H1 (cell line): ENCODE results near the gene LHFPL3. TPM values are rescaled to one million over a fixed set of nuclear protein-coding genes. Genes with fewer than 3 reads are reported as not detected.
"Not testable (repeated sequence)": the region's sequence is repeated elsewhere in the genome, so short reads cannot be mapped to it uniquely, and the experiment has no call there.

Experiments used
- CTCF ChIA-PET: fragments of 300-600 bp; sonication (Branson Sonifier 250); formaldehyde crosslinking; loops from one replicate; lab custom pipeline; 2021; ENCODE audit not compliant: partially characterized antibody; lab: Charles Lee
- POLR2A ChIA-PET: fragments of 300-600 bp; sonication (Branson Sonifier 250); formaldehyde crosslinking; loops from one replicate; lab custom pipeline; 2021; ENCODE audit warnings: inconsistent platforms; ENCODE audit not compliant: partially characterized antibody; lab: Charles Lee
- DNase-seq, 2 experiments: peaks; one replicate each; pipeline versions ENCODE4 v3.0.0 to v3.0.0-alpha.2; 2010 to 2022; ENCODE audit warnings: low spot score in 2 of 2, low read depth in 1 of 2, mixed read lengths in 1 of 2
- FAIRE-seq: peaks from 2 replicates; lab custom pipeline; 2011; peaks lifted over from hg19 to GRCh38; lab: Jason Lieb, UNC
- H2AFZ ChIP-seq: 2 replicates; pipeline ENCODE4 v1.8.1; 2012; ENCODE audit warnings: low read length, inconsistent platforms
- H2AK5ac ChIP-seq: 2 replicates; pipeline ENCODE4 v1.6.1; 2013; ENCODE audit warnings: low read depth, low read length
- H2BK120ac ChIP-seq: replicated peaks from 2 replicates; pipeline ENCODE3; 2013; ENCODE audit warnings: low read depth, low read length, inconsistent platforms
- H2BK12ac ChIP-seq: 2 replicates; pipeline ENCODE4 v1.6.1; 2013; ENCODE audit warnings: low read depth, low read length
- H2BK15ac ChIP-seq: 2 replicates; pipeline ENCODE4 v1.6.1; 2013; ENCODE audit warnings: low read length
- H2BK20ac ChIP-seq: 2 replicates; pipeline ENCODE4 v1.6.1; 2013; ENCODE audit warnings: low read length
- H2BK5ac ChIP-seq: 2 replicates; pipeline ENCODE4 v1.6.1; 2013; ENCODE audit warnings: low read depth, low read length
- H3K14ac ChIP-seq: 2 replicates; pipeline ENCODE4 v1.6.1; 2013; ENCODE audit warnings: inconsistent platforms; ENCODE audit not compliant: insufficient read length
- H3K18ac ChIP-seq: 2 replicates; pipeline ENCODE4 v1.6.1; 2013; ENCODE audit warnings: low read length; ENCODE audit errors: extremely low read depth
- H3K23ac ChIP-seq: 2 replicates; pipeline ENCODE4 v1.6.1; 2013; ENCODE audit warnings: inconsistent platforms; ENCODE audit not compliant: insufficient read length
- H3K23me2 ChIP-seq: 2 replicates; pipeline ENCODE4 v1.6.1; 2013; ENCODE audit warnings: low read depth, low read length
- H3K27ac ChIP-seq: 2 replicates; pipeline ENCODE4 v1.6.1; 2011; ENCODE audit warnings: low read depth, low read length, inconsistent platforms
- H3K27me3 ChIP-seq, 4 experiments: replicated peaks in 1 of 4; 1 replicate in 1 of 4; 2 replicates in 3 of 4; pipeline versions ENCODE4 v1.6.1 to v1.8.1; 2011 to 2013; ENCODE audit warnings: low read length in 3 of 4, mild to moderate bottlenecking in 3 of 4, inconsistent platforms in 2 of 4, mixed read lengths in 2 of 4, moderate library complexity in 1 of 4; ENCODE audit not compliant: control insufficient read depth in 3 of 4, insufficient read depth in 3 of 4; ENCODE audit errors: extremely low read depth in 1 of 4
- H3K36me3 ChIP-seq, 4 experiments: 2 replicates each; pipeline versions ENCODE4 v1.6.1 to v1.8.1; 2011 to 2013; ENCODE audit warnings: mild to moderate bottlenecking in 4 of 4, low read length in 3 of 4, moderate library complexity in 2 of 4, control low read depth in 1 of 4, inconsistent platforms in 1 of 4; ENCODE audit not compliant: insufficient read depth in 4 of 4, control insufficient read depth in 2 of 4
- H3K4ac ChIP-seq: replicated peaks from 2 replicates; pipeline ENCODE3; 2013; ENCODE audit warnings: low read length, low read depth, mixed read lengths, inconsistent platforms; ENCODE audit not compliant: insufficient read length
- H3K4me1 ChIP-seq, 4 experiments: replicated peaks in 1 of 4; 1 replicate in 1 of 4; 2 replicates in 3 of 4; pipeline versions ENCODE4 v1.6.1 to v1.8.1; 2011 to 2013; ENCODE audit warnings: low read length in 3 of 4, inconsistent platforms in 2 of 4, mixed read lengths in 1 of 4; ENCODE audit not compliant: insufficient read depth in 4 of 4, control insufficient read depth in 3 of 4
- H3K4me2 ChIP-seq, 2 experiments: 2 replicates each; pipeline versions ENCODE4 v1.6.1 to v1.8.1; 2011 to 2013; ENCODE audit warnings: low read depth in 2 of 2, low read length in 2 of 2, control low read depth in 1 of 2, inconsistent platforms in 1 of 2, mild to moderate bottlenecking in 1 of 2; ENCODE audit not compliant: insufficient read depth in 1 of 2
- H3K4me3 ChIP-seq, 4 experiments: fragments of 200-600, 300-600 bp in 1 of 4; sonication (generic), shearing (Covaris generic), sonication (Bioruptor Twin) in 1 of 4; 2 replicates each; pipeline versions ENCODE4 v1.5.1 to v1.8.1; 2011 to 2016; ENCODE audit warnings: low read length in 4 of 4, low read depth in 3 of 4, control low read depth in 2 of 4, inconsistent platforms in 2 of 4, mild to moderate bottlenecking in 2 of 4, mixed read lengths in 1 of 4, moderate library complexity in 1 of 4; ENCODE audit not compliant: insufficient read depth in 2 of 4; ENCODE audit errors: extremely low read depth in 1 of 4
- H3K56ac ChIP-seq: replicated peaks from 2 replicates; pipeline ENCODE3; 2013; ENCODE audit warnings: low read depth, mild to moderate bottlenecking, mixed read lengths, low read length, inconsistent platforms; ENCODE audit not compliant: insufficient read length
- H3K79me1 ChIP-seq: 2 replicates; pipeline ENCODE4 v1.6.1; 2013; ENCODE audit warnings: low read depth, low read length, control low read depth
- H3K79me2 ChIP-seq, 2 experiments: 2 replicates each; pipeline versions ENCODE4 v1.6.1 to v1.8.1; 2012 to 2013; ENCODE audit warnings: low read length in 2 of 2, mild to moderate bottlenecking in 2 of 2, inconsistent platforms in 1 of 2; ENCODE audit not compliant: insufficient read depth in 2 of 2, control insufficient read depth in 1 of 2
- H3K9ac ChIP-seq, 4 experiments: replicated peaks in 1 of 4; 1 replicate in 1 of 4; 2 replicates in 3 of 4; pipeline versions ENCODE4 v1.6.1 to v1.8.1; 2011 to 2013; ENCODE audit warnings: low read depth in 3 of 4, low read length in 3 of 4, control low read depth in 2 of 4, mild to moderate bottlenecking in 2 of 4, moderate library complexity in 2 of 4, inconsistent platforms in 1 of 4; ENCODE audit errors: extremely low read depth in 1 of 4
- H3K9me3 ChIP-seq, 2 experiments: 2 replicates each; pipeline versions ENCODE4 v1.6.1 to v1.8.1; 2012 to 2013; ENCODE audit warnings: mild to moderate bottlenecking in 2 of 2, moderate library complexity in 2 of 2, control low read depth in 1 of 2, inconsistent platforms in 1 of 2, low read depth in 1 of 2, low read length in 1 of 2, mixed read lengths in 1 of 2; ENCODE audit not compliant: insufficient read depth in 2 of 2
- H4K20me1 ChIP-seq, 2 experiments: replicated peaks in 1 of 2; 2 replicates each; pipeline versions ENCODE3 to v1.8.1; 2011 to 2013; ENCODE audit warnings: inconsistent platforms in 2 of 2, low read length in 2 of 2, mild to moderate bottlenecking in 1 of 2; ENCODE audit not compliant: insufficient read depth in 2 of 2, control insufficient read depth in 1 of 2
- H4K5ac ChIP-seq: 2 replicates; pipeline ENCODE4 v1.6.1; 2013; ENCODE audit warnings: low read length, low read depth, mixed read lengths, inconsistent platforms; ENCODE audit not compliant: insufficient read length
- H4K8ac ChIP-seq: 2 replicates; pipeline ENCODE4 v1.8.0; 2013; ENCODE audit warnings: mild to moderate bottlenecking, moderate library complexity, low read length, inconsistent platforms; ENCODE audit not compliant: insufficient read depth; ENCODE audit errors: extremely low read depth
- H4K91ac ChIP-seq: replicated peaks from 2 replicates; pipeline ENCODE3; 2013; ENCODE audit warnings: low read length, mixed read lengths, inconsistent platforms; ENCODE audit not compliant: insufficient read length
- WGBS, 2 experiments: shearing (Covaris generic) in 1 of 2; methylation state at CpG; one replicate each; pipeline versions ENCODE4 v1.1.6 to v1.1.7; 2013 to 2015; ENCODE audit warnings: low lambda C conversion rate in 2 of 2, mixed read lengths in 2 of 2, inconsistent platforms in 1 of 2, low coverage in 1 of 2, missing lambda C conversion rate in 1 of 2; ENCODE audit not compliant: insufficient replicate concordance in 2 of 2, insufficient coverage in 1 of 2, insufficient read length in 1 of 2; ENCODE audit errors: extremely low coverage in 1 of 2, missing lambda C conversion rate in 1 of 2; 5-methylcytosine and 5-hydroxymethylcytosine counted together
- polyA plus RNA-seq, 7 experiments: library from polyadenylated mRNA; depleted of rRNA in 3 of 7; stranded (reverse) in 5 of 7; unstranded in 2 of 7; fragments of >200 nt in 5 of 7; fragments of 200-250 nt in 2 of 7; gene quantifications; 1 replicate in 5 of 7; 2 replicates in 1 of 7; 4 replicates in 1 of 7; pipeline versions ENCODE4 v1.2.1 to v1.2.3, GENCODE V29; 2011 to 2013; ENCODE audit warnings: missing spikeins in 2 of 7, mixed read lengths in 2 of 7
- total RNA-seq: library from RNA; stranded (reverse); fragmentation: NEBNext Ultra II Directional; extraction: Animal tissue kit (Norgen Biotek cat#: 25700); gene quantifications from 2 replicates; pipeline ENCODE4 v1.2.1, GENCODE V29; 2021

The LHFPL3 gene
- total and polyA plus RNA-seq, 2 of the 8 experiments (the other 6 are each of a cell fraction or from before 2014, with no cell fraction given), result 0.24 to 0.50 TPM

DNA sequence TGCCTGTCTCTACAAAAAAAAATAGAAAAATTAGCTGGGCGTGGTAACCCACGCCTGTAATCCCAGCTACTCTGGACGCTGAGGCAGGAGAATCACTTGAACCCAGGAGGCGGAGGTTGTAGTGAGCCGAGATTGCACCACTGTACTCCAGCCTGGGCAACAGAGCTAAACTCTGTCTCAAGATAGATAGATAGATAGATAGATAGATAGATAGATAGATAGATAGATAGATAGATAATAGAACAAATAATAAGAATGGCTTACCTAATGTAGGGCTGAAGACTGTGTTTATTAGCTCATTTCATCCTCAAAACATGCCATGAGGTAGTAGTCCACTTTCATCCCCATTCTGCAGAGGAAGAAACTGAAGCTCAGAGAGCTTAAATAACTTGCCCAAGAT lies 597.8 kb downstream of the LHFPL3 start:
- not testable (repeated sequence) for H2AFZ ChIP-seq, H3K27ac ChIP-seq, H4K91ac ChIP-seq, H3K23me2 ChIP-seq, H3K4me2 ChIP-seq, H4K5ac ChIP-seq, H3K14ac ChIP-seq, H3K23ac ChIP-seq, H2BK15ac ChIP-seq, H3K9ac ChIP-seq, H4K20me1 ChIP-seq, H3K56ac ChIP-seq, H3K4ac ChIP-seq, H2BK120ac ChIP-seq, H3K18ac ChIP-seq, H3K36me3 ChIP-seq, H3K4me1 ChIP-seq, H2BK5ac ChIP-seq, H2AK5ac ChIP-seq, DNase-seq, H2BK12ac ChIP-seq, H2BK20ac ChIP-seq, H3K27me3 ChIP-seq, H4K8ac ChIP-seq, H3K9me3 ChIP-seq, H3K79me2 ChIP-seq, H3K4me3 ChIP-seq, H3K79me1 ChIP-seq, FAIRE-seq
- 92% methylated on average over 5 of the region's 5 CpGs; no CpG with 5 or more reads in 1 of the 2 experiments for WGBS, 2 experiments
- ChIA-PET POLR2A (interaction anchor here (1.3 to 1.9 kb wide), 2 partner anchors 53 to 59 kb away, joined by 3 to 4 read pairs; no protein-coding TSS in a partner anchor), CTCF (interaction anchor here (0.7 to 2.6 kb wide), 12 partner anchors 8 to 1132 kb away, joined by 3 to 12 read pairs (median 5); no protein-coding TSS in a partner anchor)
